NCI-H748 (cell line): ENCODE results near the gene IQCH.
"Not testable (repeated sequence)": the region's sequence is repeated elsewhere in the genome, so short reads cannot be mapped to it uniquely, and the experiment has no call there.

Experiments
- DNase-seq: peaks from one replicate; lab custom pipeline; 2025; ENCODE audit not compliant: unreplicated experiment; lab: John Stamatoyannopoulos, UW

The IQCH gene

GRCh38 chr15:67433495-67434099, 179.0 kb downstream of the IQCH start:
- DNase-seq = peak; percentile 46

GRCh38 chr15:67436351-67437250, 182.0 kb downstream of the IQCH start:
- peak; percentile 55 for DNase-seq

- no peak for DNase-seq
Measured at GRCh38 chr15:67444100-67444499, 189.5 kb downstream of the IQCH start.

- DNase-seq = no peak
Measured at GRCh38 chr15:67446449-67446848, 191.9 kb downstream of the IQCH start.

GRCh38 chr15:67448372-67448771, 193.8 kb downstream of the IQCH start:
- DNase-seq = not testable (repeated sequence)

- DNase-seq = not testable (repeated sequence)
Measured at GRCh38 chr15:67453703-67454102, 199.1 kb downstream of the IQCH start.

- DNase-seq = peak; percentile 76
Measured at GRCh38 chr15:67456677-67457529, 202.3 kb downstream of the IQCH start.

- no peak for DNase-seq
Measured at GRCh38 chr15:67458331-67459029, 203.9 kb downstream of the IQCH start.

- DNase-seq = no peak
Measured at GRCh38 chr15:67460521-67460920, 205.9 kb downstream of the IQCH start.

GRCh38 chr15:67461735-67462134, 207.1 kb downstream of the IQCH start:
- no peak for DNase-seq

- peak; percentile 51 for DNase-seq
Measured at GRCh38 chr15:67462875-67463274, 208.3 kb downstream of the IQCH start.

GRCh38 chr15:67463488-67463887, 208.9 kb downstream of the IQCH start:
- no peak for DNase-seq

- DNase-seq = no peak
Measured at GRCh38 chr15:67465196-67465952, 210.8 kb downstream of the IQCH start.

- no peak for DNase-seq
Measured at GRCh38 chr15:67468416-67468815, 213.8 kb downstream of the IQCH start.

- no peak for DNase-seq
Measured at GRCh38 chr15:67469680-67470079, 215.1 kb downstream of the IQCH start.

GRCh38 chr15:67472957-67473356, 218.4 kb downstream of the IQCH start:
- DNase-seq = no peak

GRCh38 chr15:67474405-67475110, 220.0 kb downstream of the IQCH start:
- DNase-seq = no peak

GRCh38 chr15:67479781-67480505, 225.4 kb downstream of the IQCH start:
- DNase-seq = no peak

GRCh38 chr15:67480741-67481140, 226.2 kb downstream of the IQCH start:
- no peak for DNase-seq
